GM21723 (cell line): Measurements from ENCODE around the gene GPR180.
A peak's percentile ranks its signal among the peaks of the same experiment; 100 is the strongest.
"Not testable (repeated sequence)": the region's sequence is repeated elsewhere in the genome, so short reads cannot be mapped to it uniquely, and the experiment has no call there.

Experiments
- ATAC-seq: cut with Tn5 transposase; IDR thresholded peaks from one replicate; pipeline ENCODE4 v1.9.1; 2021; ENCODE audit warnings: mild to moderate bottlenecking, moderate library complexity; ENCODE audit not compliant: unreplicated experiment

The GPR180 gene

DNA sequence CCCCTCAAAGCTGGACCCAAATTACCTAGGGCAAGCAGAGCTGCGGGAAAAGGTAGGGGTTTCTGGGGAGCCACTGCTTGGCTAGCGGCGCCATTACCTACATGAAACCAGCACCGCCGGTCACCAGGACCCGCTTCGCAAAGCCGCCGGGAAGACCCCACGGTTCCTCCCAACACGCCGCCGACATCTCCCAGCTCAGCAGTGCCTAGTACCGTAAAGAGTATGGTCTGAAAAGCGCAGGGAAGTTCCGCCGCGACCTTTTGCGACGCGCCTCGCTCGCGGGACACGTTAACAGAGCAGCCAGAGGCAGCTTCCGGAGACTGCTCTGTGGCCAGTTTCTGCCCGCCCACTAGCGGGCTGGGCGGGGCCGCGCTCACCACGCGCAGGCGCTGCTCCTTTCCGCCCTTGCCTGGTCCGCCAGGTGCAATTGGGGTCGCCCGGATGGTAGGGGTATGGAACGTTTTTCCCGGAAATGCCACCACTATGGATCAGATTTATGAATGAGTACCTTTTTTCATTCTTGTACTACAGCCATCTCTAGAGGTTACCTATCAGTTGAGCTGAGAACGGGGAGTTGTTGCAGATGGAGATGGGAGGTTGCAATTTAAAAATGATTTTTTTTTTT is 5.6 kb upstream of the GPR180 start, which contains the start of gene TGDS:
TSS of gene TGDS (minus strand) at position 203 of the 625 bp plus-strand sequence. CDS start at position 187, 16 bp downstream.
- peak; percentile 97 for ATAC-seq

DNA sequence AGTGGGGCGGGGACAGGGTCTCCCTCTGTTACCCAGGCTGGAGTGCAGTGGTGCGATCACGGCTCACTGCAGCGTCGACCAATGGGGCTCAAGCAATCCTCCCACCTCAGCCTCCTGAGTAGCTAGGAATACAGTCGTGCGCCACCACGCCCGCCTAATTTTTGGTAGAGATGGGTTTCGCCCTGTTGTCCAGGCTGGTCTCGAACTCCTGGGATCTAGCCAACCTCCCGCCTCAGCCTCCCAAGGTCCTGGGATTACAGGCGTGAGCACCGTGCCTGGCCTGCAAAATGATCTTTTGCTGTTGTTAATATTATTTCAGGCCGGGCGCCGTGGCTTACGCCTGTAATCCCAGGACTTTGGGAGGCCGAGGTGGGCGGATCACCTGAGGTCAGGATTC is 5.1 kb upstream of the GPR180 start:
- no peak for ATAC-seq

DNA sequence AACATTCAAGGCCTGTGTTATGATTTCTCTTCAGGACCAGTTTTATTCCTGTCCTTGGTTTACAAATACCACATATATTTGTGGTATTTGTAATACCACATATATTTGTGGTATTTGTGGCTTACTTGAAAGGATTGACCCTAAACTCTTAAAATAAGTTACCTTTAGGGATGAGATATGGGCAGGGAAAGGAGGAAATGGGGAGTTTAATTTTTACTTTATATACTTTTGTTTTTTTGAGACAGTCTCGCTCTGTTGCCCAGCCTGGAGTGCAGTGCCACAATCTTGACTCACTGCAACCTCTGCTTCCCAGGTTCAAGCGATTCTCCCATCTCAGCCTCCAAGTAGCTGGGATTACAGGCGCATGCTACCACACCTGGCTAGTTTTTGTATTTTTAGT is 3.4 kb upstream of the GPR180 start:
- no peak for ATAC-seq

DNA sequence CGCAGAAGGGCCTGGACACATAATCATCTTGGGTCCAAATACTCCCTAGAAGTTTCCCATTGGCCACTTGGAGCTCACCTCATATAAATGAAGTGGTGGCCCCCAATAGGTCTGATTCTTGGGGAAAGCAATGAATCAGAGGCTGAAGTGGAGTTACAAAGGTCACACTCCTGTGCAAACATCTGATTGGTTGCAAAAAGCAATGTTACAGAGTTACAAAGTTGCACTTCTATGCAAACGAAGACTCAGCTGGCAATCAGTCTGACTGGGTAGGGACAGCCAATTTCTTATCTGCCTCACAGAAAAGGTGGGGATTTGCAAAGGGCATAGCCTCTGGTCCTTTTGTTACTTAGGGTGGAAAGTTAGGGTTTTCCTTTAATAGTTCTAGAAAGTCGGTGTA is 1.8 kb upstream of the GPR180 start:
- no peak for ATAC-seq

DNA sequence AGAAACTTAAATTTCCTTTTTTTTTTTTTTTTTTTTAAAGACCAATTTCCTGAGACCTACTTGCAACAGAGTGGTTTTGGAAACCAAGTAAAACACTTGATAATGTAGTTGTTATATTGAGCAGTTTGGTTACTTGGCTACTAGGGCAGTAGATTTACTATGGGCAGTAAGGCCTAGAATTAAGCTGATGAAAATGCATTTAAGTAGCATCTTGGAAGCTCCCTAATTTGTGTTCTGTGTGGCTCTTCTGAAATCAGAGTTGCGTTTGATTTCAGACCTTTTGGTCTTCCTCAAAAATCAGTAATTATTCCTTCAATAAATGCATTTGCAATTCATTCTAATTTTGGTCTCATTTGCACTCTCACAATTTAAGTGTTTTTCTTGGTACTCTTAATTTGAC is 810 bp downstream of the GPR180 start:
- no peak for ATAC-seq

DNA sequence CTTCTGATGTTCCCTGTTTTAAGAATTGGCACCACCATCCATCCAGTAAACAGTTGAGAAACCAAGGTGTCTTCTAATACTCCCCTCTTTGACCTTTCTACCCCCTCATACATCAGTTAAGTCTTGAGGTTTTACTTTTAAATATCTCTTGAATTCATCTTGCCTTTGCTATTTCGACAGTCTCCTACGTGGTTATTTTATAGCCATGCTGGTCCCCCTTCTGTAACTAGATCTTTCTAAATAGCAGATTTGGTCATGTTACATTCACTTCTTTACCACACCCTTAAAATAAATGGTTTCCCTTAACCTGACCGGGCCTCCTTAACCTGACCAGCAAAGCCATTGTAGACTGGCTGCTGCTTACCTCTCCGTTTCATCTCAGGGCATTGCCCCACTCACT is 5.4 kb downstream of the GPR180 start:
- no peak for ATAC-seq

DNA sequence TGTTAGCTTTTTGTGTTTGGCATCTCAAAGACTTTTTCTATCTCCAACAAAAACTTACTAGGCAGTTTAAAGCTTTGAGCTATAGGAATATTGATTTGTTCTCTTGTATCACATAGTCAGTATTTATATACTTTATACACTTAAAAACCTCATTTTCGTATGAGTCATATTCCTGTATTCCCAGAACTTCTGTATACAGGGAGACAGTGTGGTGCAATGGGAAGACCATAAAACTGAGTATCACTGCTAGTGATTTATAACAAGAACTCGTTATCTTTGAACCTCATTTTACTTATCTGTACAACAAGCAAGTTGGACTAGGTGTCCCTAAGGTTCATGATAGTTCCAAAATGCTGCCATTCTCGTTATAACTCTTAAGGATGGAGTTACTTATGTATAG is 6.3 kb downstream of the GPR180 start:
- ATAC-seq = no peak

DNA sequence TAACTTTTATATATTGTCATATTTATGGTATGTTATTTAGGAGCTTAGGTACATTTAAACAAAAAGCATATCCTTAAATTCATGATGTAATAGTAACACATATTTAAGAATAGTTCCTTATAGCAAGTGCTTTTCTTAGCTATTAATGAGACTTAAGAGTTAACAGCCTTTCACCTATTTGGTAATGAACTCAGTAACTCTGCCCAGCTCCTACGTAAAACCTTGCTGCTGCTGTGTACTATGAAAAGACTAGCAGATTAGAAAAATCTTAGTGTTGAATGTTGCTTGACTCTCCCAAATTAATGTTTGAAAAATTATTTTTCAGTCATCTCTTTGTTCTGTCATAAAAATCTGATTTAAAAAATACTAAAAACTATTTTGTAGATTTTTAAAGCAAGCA is 6.9 kb downstream of the GPR180 start:
- no peak for ATAC-seq

DNA sequence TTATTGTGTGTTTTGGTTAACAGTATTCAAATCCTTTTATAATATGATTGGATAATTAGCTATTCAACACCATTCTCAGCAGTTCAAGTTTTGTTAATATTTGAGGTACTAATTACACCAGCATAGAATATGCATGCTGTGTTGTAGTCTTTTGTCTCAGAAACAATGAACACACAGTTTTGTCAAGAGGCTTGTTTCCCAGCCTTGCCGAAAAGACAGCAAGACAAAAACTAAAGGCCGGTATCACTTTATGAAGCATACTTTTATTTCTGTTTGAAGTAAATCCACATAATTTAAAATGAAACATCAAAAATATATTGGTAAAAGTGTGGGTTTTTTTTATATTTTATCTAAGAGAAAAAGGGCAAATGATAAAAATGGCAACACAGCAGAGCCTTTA is 7.5 kb downstream of the GPR180 start:
- no peak for ATAC-seq

DNA sequence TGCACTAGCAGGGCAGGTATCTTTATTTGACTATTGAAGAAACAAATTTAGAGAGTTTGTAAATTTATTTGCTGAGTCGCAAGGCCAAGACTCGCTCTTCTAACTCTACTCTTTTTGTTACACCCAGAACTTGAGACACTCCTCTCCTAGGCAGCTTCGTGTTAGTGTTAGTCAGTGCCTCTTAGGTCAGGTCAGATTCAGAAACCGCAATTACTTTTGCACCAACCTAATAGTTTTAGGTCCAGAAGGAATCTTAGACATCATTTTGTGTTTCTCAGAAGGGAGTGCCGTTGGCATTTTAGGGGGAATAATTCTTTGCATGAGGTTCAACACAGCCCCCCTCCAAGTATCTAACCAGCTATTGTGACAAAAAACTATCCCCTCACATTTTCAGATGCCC is 8.8 kb downstream of the GPR180 start:
- ATAC-seq = no peak

DNA sequence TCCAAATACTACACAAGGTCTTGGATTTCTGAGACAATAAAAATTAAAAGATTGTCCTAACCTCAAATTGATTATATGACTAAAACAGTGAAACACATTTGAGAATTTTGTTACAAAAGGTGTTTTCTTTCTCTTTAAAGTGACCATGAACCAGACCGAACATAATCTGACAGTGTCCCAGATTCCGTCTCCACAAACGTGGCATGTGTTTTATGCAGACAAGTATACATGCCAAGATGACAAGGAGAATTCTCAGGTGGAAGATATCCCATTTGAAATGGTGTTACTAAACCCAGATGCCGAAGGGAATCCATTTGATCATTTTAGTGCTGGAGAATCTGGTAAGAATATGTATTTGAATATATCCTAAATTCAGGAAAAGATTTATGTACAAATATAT is 10.4 kb downstream of the GPR180 start:
- no peak for ATAC-seq

DNA sequence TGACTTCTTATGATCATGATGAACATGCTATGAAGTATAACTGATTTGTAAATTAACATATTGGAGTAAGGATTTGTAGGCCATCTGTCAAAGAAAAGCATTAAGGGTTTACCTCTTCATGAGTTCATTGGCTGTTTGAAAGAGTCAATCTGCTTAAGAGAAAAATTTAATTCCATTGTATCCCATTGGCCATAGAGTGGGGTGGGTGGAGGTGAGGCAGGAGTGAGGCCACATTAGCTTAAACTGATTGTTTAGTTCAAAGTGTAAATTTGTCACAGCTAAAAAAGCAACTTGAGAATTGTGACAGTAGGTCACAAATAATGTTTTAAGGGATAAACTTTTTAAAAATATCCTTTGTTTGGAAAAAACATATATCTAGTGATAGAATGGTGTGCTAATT is 11.4 kb downstream of the GPR180 start:
- ATAC-seq = no peak

DNA sequence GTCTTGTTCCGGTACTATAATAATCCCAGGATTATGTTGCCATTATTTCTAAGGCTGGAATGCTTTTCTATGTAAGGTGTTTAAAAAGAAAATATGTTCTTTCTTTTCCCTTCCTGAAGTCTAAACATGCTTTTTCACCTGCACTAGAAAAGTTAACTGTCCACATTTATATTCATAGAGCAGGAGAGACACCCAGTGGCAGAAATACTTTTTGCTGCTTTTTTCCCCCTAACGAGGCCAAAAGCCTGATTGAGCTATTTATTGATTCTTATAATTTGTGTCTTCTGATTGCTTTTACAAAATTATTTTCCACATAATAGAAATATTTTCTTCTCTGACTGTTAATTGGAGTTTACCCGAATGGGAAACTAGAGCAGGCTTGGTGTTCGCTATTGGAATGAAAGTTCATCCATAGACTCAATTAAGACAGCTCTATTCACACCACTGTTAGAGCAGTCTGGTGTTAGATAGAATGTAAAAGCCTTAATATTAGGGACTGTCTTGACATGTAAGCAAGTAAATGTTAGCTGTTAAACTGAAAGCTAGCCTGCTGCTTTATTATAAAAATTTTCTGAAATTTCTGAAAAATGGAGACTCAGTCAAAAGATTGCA is 15.8 kb downstream of the GPR180 start:
- ATAC-seq = peak; percentile 59

DNA sequence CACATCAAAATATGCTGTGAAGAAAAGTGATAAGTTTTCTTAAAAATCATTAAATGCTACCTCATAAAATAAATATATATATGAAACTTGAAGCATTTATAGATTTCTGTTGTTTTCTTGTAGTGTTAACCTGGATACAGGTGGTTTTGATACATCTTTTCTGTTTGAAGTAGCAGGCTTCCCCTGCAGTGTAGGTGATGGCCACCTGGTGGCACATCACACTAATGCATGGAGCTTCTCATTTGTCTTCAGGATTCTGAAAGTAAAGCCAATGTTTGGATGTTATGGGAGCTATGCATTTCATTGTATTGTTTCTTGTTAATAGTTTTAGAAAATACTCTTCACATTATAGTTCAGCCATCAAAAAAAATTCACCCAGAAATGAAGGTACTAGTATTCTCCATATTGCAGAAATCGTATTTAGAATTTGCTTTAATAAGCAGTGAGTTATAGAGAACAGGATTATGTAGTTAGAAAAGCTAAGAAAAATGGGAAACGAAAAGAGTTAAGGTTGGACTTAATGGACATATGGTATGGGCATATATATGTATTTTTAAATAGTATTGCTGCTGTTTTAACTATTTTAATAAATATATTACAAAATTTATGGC is 18.7 kb downstream of the GPR180 start:
- ATAC-seq = peak; percentile 80

DNA sequence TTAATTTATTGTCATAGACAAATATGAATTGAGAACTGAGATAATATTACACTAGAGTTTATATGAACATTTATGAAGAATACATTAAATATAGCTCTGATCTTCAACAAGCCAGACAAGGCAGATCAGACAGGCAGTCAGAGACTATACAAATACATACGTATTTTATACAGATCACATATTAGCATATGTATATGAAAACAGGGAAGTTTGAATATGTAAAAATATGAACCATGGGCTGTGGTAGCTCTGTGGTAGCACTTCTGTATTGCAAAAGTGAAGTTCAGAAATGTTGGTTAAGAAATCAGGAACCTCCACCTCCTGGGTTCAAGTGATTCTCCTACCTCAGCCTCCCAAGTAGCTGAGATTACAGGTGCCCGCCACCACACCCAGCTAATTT is 20.7 kb downstream of the GPR180 start:
- no peak for ATAC-seq

DNA sequence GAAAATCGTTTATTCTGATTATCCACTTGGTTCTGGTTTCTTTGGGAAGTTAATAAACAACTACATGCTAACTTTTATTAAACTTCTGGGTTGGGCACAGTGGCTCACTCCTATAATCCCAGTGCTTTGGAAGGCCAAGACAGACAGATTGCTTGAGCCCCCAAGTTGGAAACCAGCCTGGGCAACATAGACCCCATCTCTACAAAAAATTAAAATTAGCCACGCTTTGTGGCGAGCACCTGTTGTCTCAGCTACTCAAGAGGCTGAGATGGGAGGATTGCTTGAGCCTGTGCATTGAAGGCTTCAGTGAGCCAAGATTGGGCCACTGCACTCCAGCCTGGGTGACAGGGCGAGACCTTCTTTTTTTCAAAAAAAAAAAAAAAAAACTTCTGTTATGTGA is 21.7 kb downstream of the GPR180 start:
- no peak for ATAC-seq

DNA sequence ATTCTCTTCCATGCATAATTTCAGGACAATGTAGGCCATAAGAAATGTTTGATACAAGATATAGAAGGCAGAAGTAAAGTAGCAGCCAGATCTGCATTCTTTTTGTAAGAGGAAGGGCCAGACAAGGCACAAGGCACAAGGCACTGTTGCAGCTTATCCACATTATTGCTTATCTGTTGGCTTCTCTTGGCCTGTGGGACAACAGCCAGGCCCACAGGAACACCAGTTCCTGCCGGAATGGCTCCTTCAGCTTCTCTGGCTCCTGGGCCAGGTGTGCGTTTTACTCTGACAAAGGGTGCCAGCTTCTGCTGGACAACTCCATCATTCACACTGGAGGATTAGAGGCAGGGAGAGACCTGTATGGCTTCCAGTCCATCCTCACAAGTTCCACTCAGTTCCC is 29.2 kb downstream of the GPR180 start:
- ATAC-seq = no peak

DNA sequence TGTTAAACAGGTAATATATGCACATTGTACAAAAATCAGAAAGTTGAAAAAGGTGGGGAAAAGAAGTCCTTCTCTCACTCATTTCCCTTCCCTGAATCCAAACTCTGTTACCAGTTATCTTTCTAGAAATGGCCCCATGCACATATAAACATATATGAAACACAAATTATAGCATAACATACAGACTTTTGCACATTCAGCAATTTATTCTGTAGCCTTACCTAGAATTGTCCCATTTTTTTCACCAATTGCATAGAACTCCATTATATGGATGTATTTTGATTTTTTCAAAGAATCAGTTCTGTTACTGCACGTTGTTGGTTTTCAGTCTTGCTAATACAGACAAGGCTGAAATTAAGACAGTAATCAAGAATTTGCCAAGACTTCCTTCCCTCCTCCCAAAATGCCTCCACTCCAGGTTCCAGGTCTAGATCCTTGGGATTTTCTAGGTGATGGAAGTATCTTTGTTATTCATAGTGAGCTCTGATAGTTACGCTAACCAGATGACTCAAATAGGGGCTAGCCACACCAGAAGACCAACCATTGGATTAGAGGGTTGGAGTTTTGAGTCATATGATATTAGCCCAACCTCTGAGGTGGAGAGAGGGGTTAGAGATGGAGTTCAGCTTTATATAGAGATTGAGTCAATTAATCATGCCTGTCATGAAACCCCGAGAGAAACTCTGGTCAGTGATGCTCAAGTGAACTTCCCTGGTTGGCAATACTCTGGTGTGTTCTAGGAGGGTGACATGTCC is 30.7 kb downstream of the GPR180 start:
- ATAC-seq = no peak

DNA sequence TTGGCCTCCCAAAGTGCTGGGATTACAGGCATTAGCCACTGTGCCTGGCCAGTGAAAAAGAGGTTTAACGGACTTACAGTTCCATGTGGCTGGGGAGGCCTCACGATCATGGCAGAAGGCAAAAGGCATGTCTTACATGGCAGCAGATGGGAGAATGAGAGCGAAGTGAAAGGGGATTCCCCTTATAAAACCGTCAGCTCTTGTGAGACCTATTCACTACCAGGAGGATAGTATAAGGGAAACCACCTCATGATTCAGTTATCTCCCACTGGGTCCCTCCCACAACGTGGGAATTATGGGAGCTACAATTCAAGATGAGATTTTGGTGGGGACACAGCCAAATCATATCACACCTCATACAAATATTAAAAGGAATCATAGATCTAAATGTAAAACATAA is 34.4 kb downstream of the GPR180 start:
- ATAC-seq = not testable (repeated sequence)

DNA sequence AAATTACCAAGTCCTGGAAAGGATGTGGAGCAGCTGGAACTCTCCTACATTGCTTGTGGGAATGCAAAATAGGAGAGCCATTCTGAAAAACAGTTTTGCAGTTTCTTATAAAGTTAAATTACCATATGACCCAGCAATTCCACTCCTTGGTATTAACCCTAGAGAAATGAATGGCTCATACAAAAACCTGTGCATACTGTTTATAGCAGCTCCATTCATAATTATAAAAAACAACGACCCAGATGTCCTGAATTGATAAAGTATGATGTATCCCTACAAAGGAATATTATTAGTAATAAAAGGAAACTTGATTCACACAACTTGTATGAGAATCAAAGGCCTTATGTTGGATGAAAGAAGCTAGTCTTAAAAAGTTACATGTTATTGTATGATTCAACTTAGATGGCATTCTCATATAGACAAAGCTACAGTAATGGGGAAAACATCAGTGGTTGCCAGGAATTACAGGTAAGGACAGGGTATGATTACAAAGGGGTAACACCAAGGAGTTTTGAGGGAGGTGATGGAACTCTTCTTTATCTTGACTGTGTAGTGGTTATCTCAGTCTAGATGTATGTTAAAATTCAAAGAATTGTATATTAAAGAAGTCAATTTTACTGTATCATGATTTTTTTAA is 35.4 kb downstream of the GPR180 start:
- ATAC-seq = no peak

DNA sequence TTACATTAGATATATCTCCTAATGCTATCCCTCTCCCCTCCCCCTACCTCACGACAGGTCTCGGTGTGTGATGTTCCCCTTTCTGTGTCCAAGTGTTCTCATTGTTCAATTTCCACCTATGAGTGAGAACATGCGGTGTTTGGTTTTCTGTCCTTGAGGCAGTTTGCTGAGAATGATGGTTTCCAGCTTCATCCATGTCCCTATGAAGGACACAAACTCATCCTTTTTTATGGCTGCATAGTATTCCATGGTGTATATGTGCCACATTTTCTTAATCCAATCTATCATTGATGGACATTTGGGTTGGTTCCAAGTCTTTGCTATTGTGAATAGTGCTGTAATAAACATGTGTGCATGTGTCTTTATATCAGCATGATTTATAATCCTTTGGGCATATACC is 36.0 kb downstream of the GPR180 start:
- not testable (repeated sequence) for ATAC-seq
